Measurements from ENCODE around the gene TMED10. TPM values are rescaled to one million over a fixed set of nuclear protein-coding genes. Genes with fewer than 3 reads are reported as not detected.
A peak's percentile ranks its signal among the peaks of the same experiment; 100 is the strongest.

The TMED10 gene
- total and polyA plus RNA-seq, 2 donors (not counting 1 experiment from before 2014, with no cell fraction given), result 223 to 333 TPM

- H4K20me1 ChIP-seq (ENCODE audit: control insufficient read depth, extremely low read depth, insufficient read depth, low read length), result no peaks in the 10 kb centered on the region
- DNase-seq (ENCODE audit: low read depth in 2 of 2), result no peak
- H3K79me2 ChIP-seq (ENCODE audit: control insufficient read depth, insufficient read depth, low read length), result no peaks in the 10 kb centered on the region
- no peak overlapping the region for H3K4me3 ChIP-seq (replicated peaks in 1 of 4; ENCODE audit: control extremely low read depth in 1 of 4, insufficient read depth in 1 of 4, low read depth in 3 of 4, low read length in 4 of 4)
- no peak overlapping the region for H3K4me2 ChIP-seq (ENCODE audit: extremely low read depth, insufficient read depth, low read length)
- no peak overlapping the region for H3K9ac ChIP-seq (ENCODE audit: insufficient read depth, low read length)
- TF ChIP-seq CTCF (conservative IDR thresholded peaks at IDR 0.05 in 1 of 2, IDR thresholded peaks at IDR 0.05 in 1 of 2; ENCODE audit: low read depth in 1 of 2, low read length in 2 of 2) (no peak), EZH2 (IDR thresholded peaks at IDR 0.05; ENCODE audit: low read length, missing control alignments) (no peak)
- H3K36me3 ChIP-seq (ENCODE audit: control insufficient read depth, insufficient read depth, low read length), result peaks cover 4% of the 10 kb centered on the region
- H3K4me1 ChIP-seq (ENCODE audit: control insufficient read depth, extremely low read depth, insufficient read depth, low read length), result no peaks in the 10 kb centered on the region
- no peak overlapping the region for H3K27ac ChIP-seq (ENCODE audit: insufficient read depth, low read length)
- H2AFZ ChIP-seq (ENCODE audit: low read length), result no peak overlapping the region
- H3K9me3 ChIP-seq (ENCODE audit: control insufficient read depth, insufficient read depth, low read depth, low read length), result no peaks in the 10 kb centered on the region
- no peaks in the 10 kb centered on the region for H3K27me3 ChIP-seq (ENCODE audit: control insufficient read depth, insufficient read depth, low read length)
These were observed 85.2 kb downstream of the TMED10 start for GRCh38 chr14:75091251-75091650.

GRCh38 chr14:75090353-75090752 lies 86.1 kb downstream of the TMED10 start:
- Histone ChIP-seq H4K20me1 (ENCODE audit: control insufficient read depth, extremely low read depth, insufficient read depth, low read length) (no peaks in the 10 kb centered on the region), H3K36me3 (ENCODE audit: control insufficient read depth, insufficient read depth, low read length) (peaks cover 4% of the 10 kb centered on the region), H3K9me3 (ENCODE audit: control insufficient read depth, insufficient read depth, low read depth, low read length) (no peaks in the 10 kb centered on the region), H3K9ac (ENCODE audit: insufficient read depth, low read length) (no peak overlapping the region), H3K4me1 (ENCODE audit: control insufficient read depth, extremely low read depth, insufficient read depth, low read length) (no peaks in the 10 kb centered on the region), H2AFZ (ENCODE audit: low read length) (no peak overlapping the region), H3K4me3 (replicated peaks in 1 of 4; ENCODE audit: control extremely low read depth in 1 of 4, insufficient read depth in 1 of 4, low read depth in 3 of 4, low read length in 4 of 4) (no peak overlapping the region), H3K27me3 (ENCODE audit: control insufficient read depth, insufficient read depth, low read length) (no peaks in the 10 kb centered on the region), H3K27ac (ENCODE audit: insufficient read depth, low read length) (no peak overlapping the region), H3K79me2 (ENCODE audit: control insufficient read depth, insufficient read depth, low read length) (no peaks in the 10 kb centered on the region), H3K4me2 (ENCODE audit: extremely low read depth, insufficient read depth, low read length) (no peak overlapping the region)
- TF ChIP-seq CTCF (conservative IDR thresholded peaks at IDR 0.05 in 1 of 2, IDR thresholded peaks at IDR 0.05 in 1 of 2; ENCODE audit: low read depth in 1 of 2, low read length in 2 of 2), result no peak
- TF ChIP-seq EZH2 (IDR thresholded peaks at IDR 0.05; ENCODE audit: low read length, missing control alignments), result no peak
- peak in 1 of 2 donors; percentile 19 for DNase-seq (ENCODE audit: low read depth in 2 of 2)

- Histone ChIP-seq H3K4me2 (ENCODE audit: extremely low read depth, insufficient read depth, low read length) (no peak overlapping the region), H3K4me1 (ENCODE audit: control insufficient read depth, extremely low read depth, insufficient read depth, low read length) (no peaks in the 10 kb centered on the region), H3K36me3 (ENCODE audit: control insufficient read depth, insufficient read depth, low read length) (peaks cover 6% of the 10 kb centered on the region), H3K27ac (ENCODE audit: insufficient read depth, low read length) (no peak overlapping the region), H3K4me3 (replicated peaks in 1 of 4; ENCODE audit: control extremely low read depth in 1 of 4, insufficient read depth in 1 of 4, low read depth in 3 of 4, low read length in 4 of 4) (no peak overlapping the region), H4K20me1 (ENCODE audit: control insufficient read depth, extremely low read depth, insufficient read depth, low read length) (no peaks in the 10 kb centered on the region), H3K27me3 (ENCODE audit: control insufficient read depth, insufficient read depth, low read length) (no peaks in the 10 kb centered on the region), H2AFZ (ENCODE audit: low read length) (no peak overlapping the region), H3K9me3 (ENCODE audit: control insufficient read depth, insufficient read depth, low read depth, low read length) (no peaks in the 10 kb centered on the region), H3K79me2 (ENCODE audit: control insufficient read depth, insufficient read depth, low read length) (no peaks in the 10 kb centered on the region), H3K9ac (ENCODE audit: insufficient read depth, low read length) (no peak overlapping the region)
- peak; percentile 78 to 89 for TF ChIP-seq CTCF (conservative IDR thresholded peaks at IDR 0.05 in 1 of 2, IDR thresholded peaks at IDR 0.05 in 1 of 2; ENCODE audit: low read depth in 1 of 2, low read length in 2 of 2)
- no peak for TF ChIP-seq EZH2 (IDR thresholded peaks at IDR 0.05; ENCODE audit: low read length, missing control alignments)
- peak; percentile 36 to 70 for DNase-seq (ENCODE audit: low read depth in 2 of 2)
These were observed 87.6 kb downstream of the TMED10 start for GRCh38 chr14:75088566-75089373.
